Fibroblast of skin of right quadriceps (primary cell): ENCODE results near the gene PRAMEF12.
A peak's percentile ranks its signal among the peaks of the same experiment; 100 is the strongest.
"Not testable (repeated sequence)": the region's sequence is repeated elsewhere in the genome, so short reads cannot be mapped to it uniquely, and the experiment has no call there.

Experiments
- DNase-seq: peaks from one replicate; pipeline ENCODE4 v3.0.0-alpha.2; 2013

Gene PRAMEF12

DNA sequence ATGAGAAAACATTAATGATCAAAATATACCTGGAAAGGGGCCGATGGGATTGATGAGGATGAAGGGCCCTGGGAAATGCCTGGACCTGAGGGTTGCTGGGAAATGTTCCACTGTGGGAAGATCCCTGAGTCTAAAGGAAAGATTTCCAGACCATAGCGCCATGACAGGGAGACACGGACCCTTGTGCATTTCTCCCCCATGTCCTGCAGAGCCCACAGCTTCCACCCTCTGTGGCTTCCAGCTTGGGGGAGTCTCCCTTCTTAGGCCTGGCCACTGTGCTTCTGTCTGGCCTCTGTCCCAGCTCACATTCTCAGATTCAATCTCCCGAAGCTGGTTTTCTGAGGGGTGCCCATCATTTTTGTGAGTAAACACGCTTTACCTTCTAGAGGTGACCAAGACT, 1.0 kb upstream of the PRAMEF12 start:
- no peak for DNase-seq

- DNase-seq, result no peak
Observed at GRCh38 chr1:12774801-12775345, 1.3 kb downstream of the PRAMEF12 start.

DNA sequence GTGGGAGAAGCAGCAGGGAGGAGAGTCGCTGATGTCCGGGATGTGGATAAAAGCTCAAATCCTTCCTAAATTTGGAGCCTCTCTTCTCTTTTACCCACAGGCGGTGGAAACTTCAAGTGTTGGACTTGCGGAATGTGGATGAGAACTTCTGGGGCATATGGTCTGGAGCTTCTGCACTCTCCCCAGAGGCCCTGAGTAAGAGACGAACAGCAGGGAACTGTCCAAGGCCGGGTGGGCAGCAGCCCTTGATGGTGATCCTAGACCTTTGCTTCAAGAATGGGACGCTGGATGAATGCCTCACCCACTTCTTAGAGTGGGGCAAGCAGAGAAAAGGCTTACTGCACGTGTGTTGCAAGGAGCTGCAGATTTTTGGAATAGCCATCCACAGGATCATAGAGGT, 1.9 kb downstream of the PRAMEF12 start:
- DNase-seq, result no peak

- no peak for DNase-seq
Observed at GRCh38 chr1:12776801-12777557, 3.4 kb downstream of the PRAMEF12 start.

DNA sequence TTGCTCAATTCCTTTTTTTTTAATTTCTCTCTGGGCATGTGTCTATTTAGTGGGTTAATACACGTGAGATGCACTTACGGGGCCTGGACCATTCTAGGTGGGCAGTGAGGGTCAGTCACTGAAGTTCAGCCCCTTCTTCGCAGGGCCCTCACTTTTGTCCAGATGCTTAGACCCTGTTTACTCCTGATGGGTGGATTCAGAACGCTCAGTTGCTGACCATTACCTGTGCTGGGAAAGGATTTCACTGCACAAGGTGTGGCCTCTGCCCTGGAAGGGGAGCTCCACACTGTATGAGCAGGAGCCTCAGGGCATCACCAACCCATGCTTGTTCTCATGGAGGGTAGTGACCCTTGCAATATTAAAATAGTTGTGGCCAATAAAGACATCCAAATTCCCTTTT, 4.5 kb downstream of the PRAMEF12 start:
- no peak for DNase-seq

GRCh38 chr1:12778907-12779306, 5.4 kb downstream of the PRAMEF12 start:
- no peak for DNase-seq

GRCh38 chr1:12781488-12781887, 8.0 kb downstream of the PRAMEF12 start:
- DNase-seq, result not testable (repeated sequence)

DNA sequence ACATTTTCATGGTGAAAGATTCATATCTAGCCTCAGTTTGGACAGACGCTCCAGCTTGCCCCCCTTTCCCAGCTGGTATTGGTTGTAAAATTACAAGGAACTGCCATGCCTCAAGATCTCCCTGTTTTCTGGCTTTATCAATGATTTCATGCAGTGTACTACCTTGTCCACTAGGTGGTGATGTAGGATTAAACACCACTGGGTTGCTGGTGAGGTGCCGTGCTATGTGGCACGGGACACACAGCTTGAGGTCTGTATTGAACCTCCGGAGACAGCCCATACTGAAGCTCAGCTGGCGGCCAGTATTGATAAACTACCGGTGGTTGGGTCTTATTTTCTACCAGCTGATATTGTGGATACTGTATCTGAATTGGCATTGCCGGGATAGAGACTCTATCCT, 10.2 kb downstream of the PRAMEF12 start:
- not testable (repeated sequence) for DNase-seq

- peak; percentile 7 for DNase-seq
Observed at GRCh38 chr1:12784729-12785128, 11.2 kb downstream of the PRAMEF12 start.

DNA sequence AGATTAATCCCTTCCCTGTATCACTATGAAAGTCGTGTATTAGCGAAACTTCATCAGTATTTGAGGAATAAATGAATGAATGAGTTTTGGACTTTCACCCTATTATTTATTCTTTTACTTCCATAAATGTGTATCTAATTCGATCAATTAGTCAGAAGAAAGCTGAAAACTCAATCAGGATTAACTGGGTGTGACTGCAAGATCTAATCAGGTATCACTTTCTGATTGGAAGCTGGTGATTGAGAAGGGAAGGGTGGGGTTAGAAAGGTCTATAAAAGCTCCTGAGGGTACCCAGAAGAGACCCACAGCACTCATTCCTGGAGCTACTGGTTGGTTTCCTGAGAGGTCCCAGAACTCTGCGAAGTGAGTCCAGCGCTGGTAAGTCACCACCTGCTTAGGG, 17.6 kb downstream of the PRAMEF12 start, which contains the start of gene PRAMEF1:
TSS of gene PRAMEF1 (plus strand) at position 301 of the 400 bp plus-strand sequence. CDS start 1,831 bp downstream, outside the sequence.
- DNase-seq, result not testable (repeated sequence)

GRCh38 chr1:12798911-12799310, 25.4 kb downstream of the PRAMEF12 start:
- DNase-seq, result no peak

GRCh38 chr1:12799730-12800129, 26.2 kb downstream of the PRAMEF12 start:
- no peak for DNase-seq

DNA sequence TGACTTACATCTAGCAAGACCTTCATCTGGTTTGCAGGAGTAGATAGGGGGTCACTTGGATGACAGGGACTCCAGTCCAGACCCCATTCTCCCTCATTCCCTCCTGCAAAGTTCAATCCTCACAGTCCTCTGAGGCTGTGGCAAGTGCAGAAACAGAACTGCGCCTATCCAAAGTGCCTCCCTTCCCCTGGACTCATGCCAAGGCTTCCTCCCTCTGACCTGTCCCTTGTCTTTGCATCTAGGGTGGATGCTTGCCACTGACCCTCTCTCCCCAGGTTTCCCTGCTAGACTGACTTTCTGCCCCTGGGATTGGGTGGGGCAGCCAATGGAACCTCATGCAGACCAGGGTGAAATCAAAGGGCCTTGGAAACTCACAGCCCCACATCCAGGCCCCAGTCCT, 36.4 kb downstream of the PRAMEF12 start:
- no peak for DNase-seq

- peak; percentile 68 for DNase-seq
Observed at GRCh38 chr1:12810691-12811408, 37.3 kb downstream of the PRAMEF12 start.

- peak; percentile 20 for DNase-seq
Observed at GRCh38 chr1:12811409-12811784, 37.9 kb downstream of the PRAMEF12 start.

DNA sequence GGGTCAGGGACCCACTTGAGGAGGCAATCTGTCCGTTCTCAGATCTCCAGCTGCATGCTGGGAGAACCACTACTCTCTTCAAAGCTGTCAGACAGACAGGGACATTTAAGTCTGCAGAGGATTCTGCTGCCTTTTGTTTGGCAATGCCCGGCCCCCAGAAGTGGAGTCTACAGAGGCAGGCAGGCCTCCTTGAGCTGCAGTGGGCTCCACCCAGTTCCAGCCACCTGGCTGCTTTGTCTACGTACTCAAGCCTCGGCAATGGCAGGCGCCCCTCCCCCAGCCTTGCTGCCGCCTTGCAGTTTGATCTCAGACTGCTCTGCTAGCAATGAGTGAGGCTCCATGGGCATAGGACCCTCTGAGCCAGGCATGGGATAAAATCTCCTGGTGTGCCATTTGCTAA, 45.5 kb downstream of the PRAMEF12 start:
- DNase-seq, result not testable (repeated sequence)
